ENCODE results near the gene GMDS. TPM values are rescaled to one million over a fixed set of nuclear protein-coding genes. Genes with fewer than 3 reads are reported as not detected.

Gene GMDS
- polyA plus RNA-seq, 1 experiment = 7.1 TPM

GRCh38 chr6:1761477-1761877 is 483.9 kb downstream of the GMDS start:
- POLR2A ChIA-PET = no interaction called here
- Histone ChIP-seq H3K36me3 (ENCODE audit: control insufficient read depth, insufficient read depth, low read length) (no peaks in the 10 kb centered on the region), H3K27me3 (ENCODE audit: control insufficient read depth, insufficient read depth, low read length) (no peaks in the 10 kb centered on the region), H3K4me3 (ENCODE audit: low read depth, low read length) (no peak overlapping the region)
- CTCF ChIA-PET = no interaction called here
- no peak for DNase-seq (ENCODE audit: low read depth)
- TF ChIP-seq, protein P1, sequence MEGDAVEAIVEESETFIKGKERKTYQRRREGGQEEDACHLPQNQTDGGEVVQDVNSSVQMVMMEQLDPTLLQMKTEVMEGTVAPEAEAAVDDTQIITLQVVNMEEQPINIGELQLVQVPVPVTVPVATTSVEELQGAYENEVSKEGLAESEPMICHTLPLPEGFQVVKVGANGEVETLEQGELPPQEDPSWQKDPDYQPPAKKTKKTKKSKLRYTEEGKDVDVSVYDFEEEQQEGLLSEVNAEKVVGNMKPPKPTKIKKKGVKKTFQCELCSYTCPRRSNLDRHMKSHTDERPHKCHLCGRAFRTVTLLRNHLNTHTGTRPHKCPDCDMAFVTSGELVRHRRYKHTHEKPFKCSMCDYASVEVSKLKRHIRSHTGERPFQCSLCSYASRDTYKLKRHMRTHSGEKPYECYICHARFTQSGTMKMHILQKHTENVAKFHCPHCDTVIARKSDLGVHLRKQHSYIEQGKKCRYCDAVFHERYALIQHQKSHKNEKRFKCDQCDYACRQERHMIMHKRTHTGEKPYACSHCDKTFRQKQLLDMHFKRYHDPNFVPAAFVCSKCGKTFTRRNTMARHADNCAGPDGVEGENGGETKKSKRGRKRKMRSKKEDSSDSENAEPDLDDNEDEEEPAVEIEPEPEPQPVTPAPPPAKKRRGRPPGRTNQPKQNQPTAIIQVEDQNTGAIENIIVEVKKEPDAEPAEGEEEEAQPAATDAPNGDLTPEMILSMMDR (IDR thresholded peaks at IDR 0.05; ENCODE audit: insufficient read depth, low read depth, low read length) = no peak

DNA sequence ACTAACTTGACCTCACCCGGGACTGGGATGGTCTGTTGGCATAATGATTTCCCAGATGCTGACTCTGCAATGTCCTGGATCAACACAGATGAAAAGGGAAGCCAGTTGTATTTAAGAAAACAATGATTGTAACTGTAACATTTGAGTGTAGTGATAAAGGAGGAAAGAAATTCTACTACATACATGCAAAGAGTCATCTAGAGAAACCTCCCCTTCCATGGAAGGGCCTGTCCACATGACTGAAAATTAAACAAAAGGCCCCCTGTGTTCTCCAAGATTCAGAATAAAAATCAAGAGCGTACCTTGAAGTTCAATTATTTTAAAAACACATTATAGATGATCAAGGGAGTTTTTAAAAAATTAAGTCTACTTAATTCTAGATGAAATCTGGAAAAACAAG is 484.5 kb downstream of the GMDS start:
- no peaks in the 10 kb centered on the region for H3K27me3 ChIP-seq (ENCODE audit: control insufficient read depth, insufficient read depth, low read length)
- ChIA-PET POLR2A (no interaction called here), CTCF (no interaction called here)
- DNase-seq (ENCODE audit: low read depth) = no peak
- TF ChIP-seq, protein P1 (IDR thresholded peaks at IDR 0.05; ENCODE audit: insufficient read depth, low read depth, low read length) = no peak
- H3K36me3 ChIP-seq (ENCODE audit: control insufficient read depth, insufficient read depth, low read length) = no peaks in the 10 kb centered on the region
- H3K4me3 ChIP-seq (ENCODE audit: low read depth, low read length) = no peak overlapping the region

DNA sequence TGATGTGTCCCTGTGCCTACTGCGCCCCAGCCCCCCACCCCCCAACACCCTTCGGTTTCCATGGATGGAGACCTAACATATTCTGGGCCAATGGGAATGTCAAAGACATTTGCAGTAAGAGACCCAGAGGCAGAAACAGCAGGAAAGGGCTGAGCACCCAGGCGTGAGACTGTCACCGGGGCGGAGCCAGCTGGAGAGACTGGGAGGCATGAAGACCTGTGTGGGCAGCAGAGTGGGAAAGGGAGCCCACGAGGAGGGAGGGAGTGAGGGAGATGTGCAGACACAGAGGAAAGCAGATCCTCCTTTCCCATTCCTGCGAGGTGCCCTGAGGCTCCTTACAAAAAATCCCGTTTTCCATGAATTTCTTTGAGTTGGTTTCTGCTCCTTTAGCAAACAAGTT is 485.5 kb downstream of the GMDS start:
- H3K4me3 ChIP-seq (ENCODE audit: low read depth, low read length) = no peak overlapping the region
- H3K36me3 ChIP-seq (ENCODE audit: control insufficient read depth, insufficient read depth, low read length) = no peaks in the 10 kb centered on the region
- TF ChIP-seq, protein P1 (IDR thresholded peaks at IDR 0.05; ENCODE audit: insufficient read depth, low read depth, low read length) = no peak
- ChIA-PET POLR2A (no interaction called here), CTCF (no interaction called here)
- no peaks in the 10 kb centered on the region for H3K27me3 ChIP-seq (ENCODE audit: control insufficient read depth, insufficient read depth, low read length)
- DNase-seq (ENCODE audit: low read depth) = no peak

DNA sequence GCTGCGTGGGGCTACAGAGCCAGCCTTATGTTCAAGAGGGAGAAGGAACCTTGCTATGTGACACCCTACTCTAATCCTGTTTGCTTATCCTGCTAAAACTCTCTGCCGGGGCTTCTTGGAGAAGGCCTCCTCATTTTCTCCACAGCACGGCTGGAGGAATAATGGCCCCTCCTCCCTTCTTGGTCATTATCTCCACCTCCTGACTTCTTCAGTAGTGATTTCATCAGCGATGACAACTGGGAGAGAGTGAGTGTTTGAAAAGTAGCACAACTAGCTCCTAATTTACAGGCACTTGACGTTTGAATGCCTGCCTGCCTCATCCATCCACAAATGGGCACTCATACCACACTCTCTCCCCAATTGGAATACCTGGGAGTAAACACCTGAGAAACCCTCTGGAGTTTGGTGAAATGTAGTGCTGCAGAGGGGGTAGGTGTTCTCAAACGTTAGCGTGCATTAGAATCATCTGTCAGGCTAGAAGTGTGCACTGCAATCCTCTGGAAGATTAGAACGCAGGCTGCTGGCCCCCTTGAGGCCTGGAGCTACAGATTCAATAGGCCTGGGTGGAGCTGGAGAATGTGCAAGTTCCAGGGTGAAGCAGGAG is 487.2 kb downstream of the GMDS start:
- H3K27me3 ChIP-seq (ENCODE audit: control insufficient read depth, insufficient read depth, low read length) = no peaks in the 10 kb centered on the region
- ChIA-PET CTCF (no interaction called here), POLR2A (no interaction called here)
- no peaks in the 10 kb centered on the region for H3K36me3 ChIP-seq (ENCODE audit: control insufficient read depth, insufficient read depth, low read length)
- DNase-seq (ENCODE audit: low read depth) = no peak
- H3K4me3 ChIP-seq (ENCODE audit: low read depth, low read length) = no peak overlapping the region
- TF ChIP-seq, protein P1 (IDR thresholded peaks at IDR 0.05; ENCODE audit: insufficient read depth, low read depth, low read length) = no peak

GRCh38 chr6:1757131-1757530 is 488.3 kb downstream of the GMDS start:
- Histone ChIP-seq H3K27me3 (ENCODE audit: control insufficient read depth, insufficient read depth, low read length) (no peaks in the 10 kb centered on the region), H3K4me3 (ENCODE audit: low read depth, low read length) (no peak overlapping the region), H3K36me3 (ENCODE audit: control insufficient read depth, insufficient read depth, low read length) (no peaks in the 10 kb centered on the region)
- TF ChIP-seq, protein P1 (IDR thresholded peaks at IDR 0.05; ENCODE audit: insufficient read depth, low read depth, low read length) = no peak
- ChIA-PET POLR2A (no interaction called here), CTCF (no interaction called here)
- DNase-seq (ENCODE audit: low read depth) = no peak

Measured in BJ (cell line).